WERI-Rb-1 (cell line): ENCODE results near the gene CEMIP.

Experiments used
- DNase-seq: peaks from one replicate; pipeline ENCODE4 v3.0.0-alpha.2; 2020
- H3K27ac ChIP-seq: fragments of 250-450 bp; sonication (Bioruptor Pico); 2 replicates; pipeline ENCODE4 v1.5.1; 2020; ENCODE audit warnings: mild to moderate bottlenecking, moderate library complexity
- H3K27me3 ChIP-seq: fragments of 250-450 bp; sonication (Bioruptor Pico); 2 replicates; pipeline ENCODE4 v1.5.1; 2021; ENCODE audit warnings: mild to moderate bottlenecking, low read depth, moderate library complexity; ENCODE audit not compliant: insufficient read depth, severe bottlenecking
- H3K36me3 ChIP-seq: fragments of 250-450 bp; sonication (Bioruptor Pico); 2 replicates; pipeline ENCODE4 v1.5.1; 2020; ENCODE audit warnings: mild to moderate bottlenecking, moderate library complexity
- H3K4me3 ChIP-seq: 2 replicates; pipeline ENCODE4 v1.5.1; 2011; ENCODE audit warnings: low read depth, mild to moderate bottlenecking, control low read depth, low read length
- H3K9me3 ChIP-seq: fragments of 250-450 bp; sonication (Bioruptor Pico); 2 replicates; pipeline ENCODE4 v1.5.1; 2021; ENCODE audit warnings: mild to moderate bottlenecking, moderate library complexity; ENCODE audit not compliant: severe bottlenecking
- TF ChIP-seq, protein P1 (sequence below): IDR thresholded peaks from 2 replicates; pipeline ENCODE4 v1.5.1; 2011; ENCODE audit warnings: low read depth, mild to moderate bottlenecking, control low read depth, inconsistent platforms, low read length

CEMIP gene

DNA sequence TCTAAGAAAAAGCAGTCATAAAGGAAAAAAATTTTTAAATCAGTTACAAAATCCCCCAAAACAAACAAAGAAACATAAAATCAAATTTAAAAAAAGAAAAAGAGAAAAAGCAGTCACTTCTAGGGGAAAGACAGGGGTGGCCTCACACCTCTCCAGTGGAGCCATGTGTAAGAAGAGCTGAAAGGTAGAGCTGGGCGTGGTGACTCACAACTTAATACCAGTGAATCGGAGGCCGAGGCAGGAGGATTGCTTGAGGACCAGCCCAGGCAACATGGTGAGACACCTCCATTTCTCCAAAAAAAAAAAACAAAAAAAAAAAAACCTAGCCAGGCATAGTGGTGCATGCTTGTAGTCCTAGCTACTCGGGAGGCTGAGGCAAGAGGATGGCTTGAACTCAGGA, 195.7 kb downstream of the CEMIP start:
- DNase-seq: no peak
- Histone ChIP-seq H3K9me3 (no peaks in the 10 kb centered on the region), H3K27ac (no peak overlapping the region), H3K27me3 (no peaks in the 10 kb centered on the region), H3K36me3 (peaks cover 28% of the 10 kb centered on the region), H3K4me3 (no peak overlapping the region)
- TF ChIP-seq, protein P1, sequence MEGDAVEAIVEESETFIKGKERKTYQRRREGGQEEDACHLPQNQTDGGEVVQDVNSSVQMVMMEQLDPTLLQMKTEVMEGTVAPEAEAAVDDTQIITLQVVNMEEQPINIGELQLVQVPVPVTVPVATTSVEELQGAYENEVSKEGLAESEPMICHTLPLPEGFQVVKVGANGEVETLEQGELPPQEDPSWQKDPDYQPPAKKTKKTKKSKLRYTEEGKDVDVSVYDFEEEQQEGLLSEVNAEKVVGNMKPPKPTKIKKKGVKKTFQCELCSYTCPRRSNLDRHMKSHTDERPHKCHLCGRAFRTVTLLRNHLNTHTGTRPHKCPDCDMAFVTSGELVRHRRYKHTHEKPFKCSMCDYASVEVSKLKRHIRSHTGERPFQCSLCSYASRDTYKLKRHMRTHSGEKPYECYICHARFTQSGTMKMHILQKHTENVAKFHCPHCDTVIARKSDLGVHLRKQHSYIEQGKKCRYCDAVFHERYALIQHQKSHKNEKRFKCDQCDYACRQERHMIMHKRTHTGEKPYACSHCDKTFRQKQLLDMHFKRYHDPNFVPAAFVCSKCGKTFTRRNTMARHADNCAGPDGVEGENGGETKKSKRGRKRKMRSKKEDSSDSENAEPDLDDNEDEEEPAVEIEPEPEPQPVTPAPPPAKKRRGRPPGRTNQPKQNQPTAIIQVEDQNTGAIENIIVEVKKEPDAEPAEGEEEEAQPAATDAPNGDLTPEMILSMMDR: no peak

DNA sequence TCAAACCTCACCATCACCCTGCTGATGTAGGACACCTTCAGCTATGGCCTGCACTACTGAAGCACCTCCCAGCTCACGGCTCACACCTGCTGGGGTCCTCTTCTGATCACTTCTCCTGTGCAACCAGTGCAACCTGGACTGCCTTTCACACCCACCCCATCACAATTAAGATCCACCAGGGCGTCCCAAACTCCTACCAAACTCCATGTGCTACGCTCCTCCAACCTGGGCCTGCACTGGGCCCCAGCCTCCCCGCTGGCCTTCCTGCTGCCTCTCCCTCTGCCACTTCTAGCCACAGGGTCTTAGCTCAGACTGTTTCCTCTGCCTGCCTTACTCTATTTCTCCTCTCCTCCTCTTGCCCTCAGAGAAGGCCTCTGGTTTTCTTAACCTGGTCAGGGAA, 197.7 kb downstream of the CEMIP start:
- TF ChIP-seq, protein P1: no peak
- H3K27me3 ChIP-seq: no peaks in the 10 kb centered on the region
- H3K4me3 ChIP-seq: no peak overlapping the region
- H3K27ac ChIP-seq: no peak overlapping the region
- H3K36me3 ChIP-seq: peaks cover 40% of the 10 kb centered on the region
- no peaks in the 10 kb centered on the region for H3K9me3 ChIP-seq
- DNase-seq: no peak

DNA sequence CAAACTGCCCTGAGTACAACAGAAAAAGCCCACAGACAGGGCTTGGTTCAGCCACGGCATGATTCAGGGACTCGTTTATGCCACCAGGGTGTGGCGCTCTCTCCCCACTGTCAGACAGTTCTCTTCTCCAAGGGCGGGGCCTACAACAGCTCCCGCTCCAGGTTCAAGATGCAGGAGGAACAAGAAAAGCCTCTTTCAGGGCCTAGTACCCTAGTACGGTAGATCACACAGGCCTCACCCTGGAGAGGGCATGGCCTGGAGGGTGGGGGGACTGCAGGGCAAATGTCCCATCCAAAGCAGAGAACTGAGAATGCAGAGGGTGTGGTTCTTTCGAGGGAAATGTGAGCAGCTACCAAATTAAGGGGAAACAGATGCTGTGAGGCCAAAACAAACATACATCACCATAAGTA, 198.5 kb downstream of the CEMIP start:
- Histone ChIP-seq H3K27me3 (no peaks in the 10 kb centered on the region), H3K4me3 (no peak overlapping the region), H3K27ac (no peak overlapping the region), H3K36me3 (peaks cover 47% of the 10 kb centered on the region), H3K9me3 (no peaks in the 10 kb centered on the region)
- TF ChIP-seq, protein P1: peak; percentile 90
- DNase-seq: peak; percentile 83

DNA sequence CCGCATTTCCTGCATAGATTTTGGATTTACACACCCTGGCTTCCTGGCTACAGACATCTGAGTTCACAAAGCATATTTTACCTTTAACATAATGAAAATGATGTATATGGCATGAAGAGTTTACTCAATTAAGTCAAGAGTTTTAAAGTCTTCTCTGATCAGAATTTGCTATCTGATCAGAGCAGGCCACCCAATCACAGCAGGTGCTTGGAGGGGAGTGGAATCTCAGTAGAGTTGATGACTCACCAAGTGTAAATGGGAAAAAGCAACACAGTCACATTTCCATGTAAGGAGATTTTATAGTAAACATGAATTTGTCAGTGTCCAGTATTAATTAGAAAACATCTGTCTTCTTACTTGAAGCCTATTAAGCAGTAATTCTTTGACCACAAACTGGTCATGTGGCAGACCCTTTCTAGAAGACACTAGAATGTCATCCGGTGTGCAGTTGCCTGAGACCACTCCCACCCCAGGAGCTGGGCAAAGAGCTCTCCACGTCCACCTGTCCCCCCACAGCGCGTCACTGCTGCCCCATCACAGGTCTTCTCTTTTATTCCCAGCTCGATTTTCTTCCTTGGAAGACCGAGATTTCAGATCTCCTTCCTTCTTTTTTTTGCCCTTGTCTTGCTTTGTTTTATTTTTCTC, 199.6 kb downstream of the CEMIP start:
- Histone ChIP-seq H3K9me3 (no peaks in the 10 kb centered on the region), H3K4me3 (no peak overlapping the region), H3K36me3 (peaks cover 48% of the 10 kb centered on the region), H3K27ac (no peak overlapping the region), H3K27me3 (no peaks in the 10 kb centered on the region)
- TF ChIP-seq, protein P1: no peak
- DNase-seq: no peak

DNA sequence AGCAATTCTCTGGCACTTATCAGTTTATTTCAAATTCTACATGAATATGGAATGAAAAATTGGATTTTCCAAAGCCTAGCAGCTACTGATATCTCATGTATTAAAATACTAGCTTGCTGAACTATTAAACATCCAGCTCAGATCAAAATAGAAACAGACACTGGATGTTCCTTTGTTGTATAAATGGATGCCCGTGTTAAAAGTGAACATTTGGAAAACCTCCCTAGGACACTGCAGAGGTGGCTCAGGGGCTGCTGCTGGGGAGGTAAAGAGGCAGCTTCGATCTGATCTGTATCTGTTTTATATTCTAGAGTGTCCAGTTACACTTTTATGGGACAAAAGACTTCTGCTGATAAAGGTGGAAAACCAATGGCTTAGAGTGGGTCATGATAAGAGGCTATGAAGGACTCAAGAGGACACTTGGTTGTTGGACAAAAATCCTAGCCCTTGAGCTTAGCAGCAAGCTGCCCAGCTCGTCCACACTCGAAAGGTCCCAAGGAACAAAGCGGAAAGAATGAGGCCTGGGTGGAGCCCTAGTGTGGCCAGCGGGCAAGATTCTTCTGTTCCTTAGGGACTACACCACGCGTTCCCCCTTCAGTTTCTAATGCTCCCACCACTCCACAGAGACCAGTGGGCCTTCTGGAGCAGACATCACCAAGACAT, 200.5 kb downstream of the CEMIP start:
- Histone ChIP-seq H3K36me3 (peaks cover 51% of the 10 kb centered on the region), H3K9me3 (no peaks in the 10 kb centered on the region), H3K4me3 (no peak overlapping the region), H3K27me3 (no peaks in the 10 kb centered on the region), H3K27ac (no peak overlapping the region)
- TF ChIP-seq, protein P1: no peak
- DNase-seq: no peak
